CD4-positive, alpha-beta T cell treated with Interleukin-4 for 1 hour (primary cell): ENCODE measurements around the gene FAM76A.
A peak's percentile ranks its signal among the peaks of the same experiment; 100 is the strongest.
"Not testable (repeated sequence)": the region's sequence is repeated elsewhere in the genome, so short reads cannot be mapped to it uniquely, and the experiment has no call there.

Experiments
- DNase-seq, 2 donors: peaks; one replicate each; pipeline ENCODE4 v3.0.0-alpha.2; 2020 to 2022

Gene FAM76A

GRCh38 chr1:27726173-27727044, 648 bp downstream of the FAM76A start:
- peak; percentile 44 to 47 for DNase-seq

- DNase-seq = no peak
Observed at GRCh38 chr1:27727126-27727525, 1.4 kb downstream of the FAM76A start.

- DNase-seq = no peak
Observed at GRCh38 chr1:27736252-27736651, 10.5 kb downstream of the FAM76A start.

- no peak for DNase-seq
Observed at GRCh38 chr1:27741121-27741520, 15.4 kb downstream of the FAM76A start.

GRCh38 chr1:27744556-27744955, 18.8 kb downstream of the FAM76A start:
- DNase-seq = no peak

- no peak for DNase-seq
Observed at GRCh38 chr1:27745466-27745865, 19.7 kb downstream of the FAM76A start.

GRCh38 chr1:27752360-27752759, 26.6 kb downstream of the FAM76A start:
- DNase-seq = no peak

GRCh38 chr1:27755286-27755685, 29.5 kb downstream of the FAM76A start:
- DNase-seq = no peak

- no peak for DNase-seq
Observed at GRCh38 chr1:27755865-27756264, 30.1 kb downstream of the FAM76A start.

- no peak for DNase-seq
Observed at GRCh38 chr1:27759236-27759635, 33.5 kb downstream of the FAM76A start.

GRCh38 chr1:27760426-27760825, 34.7 kb downstream of the FAM76A start:
- DNase-seq = no peak

- DNase-seq = no peak
Observed at GRCh38 chr1:27762033-27762432, 36.3 kb downstream of the FAM76A start.

GRCh38 chr1:27763358-27763757, 37.6 kb downstream of the FAM76A start:
- DNase-seq = no peak

GRCh38 chr1:27770293-27770830, 44.6 kb downstream of the FAM76A start:
- no peak for DNase-seq

- no peak for DNase-seq
Observed at GRCh38 chr1:27772036-27772931, 46.5 kb downstream of the FAM76A start.

- DNase-seq = peak; percentile 100
Observed at GRCh38 chr1:27772932-27773825, 47.4 kb downstream of the FAM76A start, which contains the start of gene STX12. TSS of gene STX12 (plus strand) at chr1:27773219. CDS start at chr1:27773308, 89 bp downstream.

GRCh38 chr1:27773826-27774445, 48.2 kb downstream of the FAM76A start:
- peak in 1 of 2 donors; percentile 56 for DNase-seq

- DNase-seq = no peak
Observed at GRCh38 chr1:27774654-27775053, 48.9 kb downstream of the FAM76A start.

- not testable (repeated sequence) for DNase-seq
Observed at GRCh38 chr1:27775336-27775735, 49.6 kb downstream of the FAM76A start.

- not testable (repeated sequence) for DNase-seq
Observed at GRCh38 chr1:27776276-27776675, 50.5 kb downstream of the FAM76A start.

- no peak for DNase-seq
Observed at GRCh38 chr1:27778056-27778455, 52.3 kb downstream of the FAM76A start.

GRCh38 chr1:27779122-27779521, 53.4 kb downstream of the FAM76A start:
- no peak for DNase-seq
